ENCODE measurements around the gene RIT1. TPM values are rescaled to one million over a fixed set of nuclear protein-coding genes. Genes with fewer than 3 reads are reported as not detected.
A peak's percentile ranks its signal among the peaks of the same experiment; 100 is the strongest.

RIT1 gene
- total RNA-seq, 1 experiment from 2014 or later: 27.2 TPM

DNA sequence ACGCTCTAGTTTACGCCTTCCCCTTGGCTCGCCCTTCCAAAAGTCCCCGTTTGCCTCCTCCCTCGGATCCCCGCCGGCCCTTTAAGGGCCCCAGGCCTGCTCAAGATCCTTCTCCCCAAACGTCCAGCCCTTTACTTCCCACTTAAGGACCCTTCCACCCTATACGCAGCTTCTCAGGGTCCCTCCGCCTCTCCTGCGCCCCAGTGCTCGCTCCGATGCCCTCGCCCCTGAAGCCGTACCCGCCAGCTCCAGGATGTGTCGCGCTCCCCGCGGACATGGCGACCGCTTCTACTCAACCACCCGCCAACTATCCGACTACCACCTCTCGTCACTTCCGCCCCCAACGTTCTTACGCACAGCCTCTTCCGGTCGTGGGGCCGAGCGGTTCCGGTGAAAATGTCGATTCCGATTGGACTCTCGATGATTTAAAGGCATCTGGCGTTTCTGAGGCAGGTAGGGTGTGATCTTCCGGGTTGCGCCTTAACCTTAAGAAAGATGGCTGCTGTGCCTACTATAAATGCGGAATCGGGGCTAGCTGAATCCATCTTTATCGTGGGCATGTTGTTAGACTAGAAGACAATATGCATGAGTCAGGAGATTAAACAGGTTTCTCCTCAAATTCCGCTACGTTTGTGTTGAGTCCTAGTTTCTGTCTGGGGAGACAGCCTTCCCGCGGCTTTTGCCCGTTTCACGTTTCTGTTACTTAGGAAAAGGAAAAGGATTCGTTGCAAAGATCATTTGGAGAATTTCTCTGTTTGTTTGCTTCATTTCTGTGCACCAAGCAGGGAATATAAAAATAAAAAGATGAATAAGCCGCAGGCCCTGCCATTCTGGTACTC is 23.2 kb upstream of the RIT1 start, which contains the start of gene KHDC4 (continued):
- TF ChIP-seq TEAD1 (CRISPR knock-in tag; IDR thresholded peaks at IDR 0.05) (no peak; the same call in 1 of the 2 replicates), ETV6 (CRISPR knock-in tag; IDR thresholded peaks at IDR 0.05) (no peak), TEAD4 (CRISPR knock-in tag; IDR thresholded peaks at IDR 0.05) (no peak), AR (CRISPR knock-in tag; IDR thresholded peaks at IDR 0.05) (no peak), ZNF232 (CRISPR knock-in tag; IDR thresholded peaks at IDR 0.05) (no peak; the same call in 1 of the 2 replicates), FOXK1 (CRISPR knock-in tag; IDR thresholded peaks at IDR 0.05) (peak; percentile 82), SOX15 (CRISPR knock-in tag; IDR thresholded peaks at IDR 0.05) (no peak), PREB (CRISPR knock-in tag; IDR thresholded peaks at IDR 0.05; ENCODE audit: borderline replicate concordance) (no peak), ATF2 (CRISPR knock-in tag; IDR thresholded peaks at IDR 0.05; ENCODE audit: borderline replicate concordance, low read depth) (no peak), ZNF396 (CRISPR knock-in tag; IDR thresholded peaks at IDR 0.05; ENCODE audit: borderline replicate concordance) (no peak), MAX (CRISPR knock-in tag; IDR thresholded peaks at IDR 0.05) (peak; percentile 72), FOXJ3 (CRISPR knock-in tag; IDR thresholded peaks at IDR 0.05; ENCODE audit: borderline replicate concordance) (no peak), ZNF121 (CRISPR knock-in tag; IDR thresholded peaks at IDR 0.05) (no peak)
- TF ChIP-seq, protein P1, sequence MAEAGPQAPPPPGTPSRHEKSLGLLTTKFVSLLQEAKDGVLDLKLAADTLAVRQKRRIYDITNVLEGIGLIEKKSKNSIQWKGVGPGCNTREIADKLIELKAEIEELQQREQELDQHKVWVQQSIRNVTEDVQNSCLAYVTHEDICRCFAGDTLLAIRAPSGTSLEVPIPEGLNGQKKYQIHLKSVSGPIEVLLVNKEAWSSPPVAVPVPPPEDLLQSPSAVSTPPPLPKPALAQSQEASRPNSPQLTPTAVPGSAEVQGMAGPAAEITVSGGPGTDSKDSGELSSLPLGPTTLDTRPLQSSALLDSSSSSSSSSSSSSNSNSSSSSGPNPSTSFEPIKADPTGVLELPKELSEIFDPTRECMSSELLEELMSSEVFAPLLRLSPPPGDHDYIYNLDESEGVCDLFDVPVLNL (CRISPR knock-in tag; IDR thresholded peaks at IDR 0.05; ENCODE audit: borderline replicate concordance, low read depth): no peak
- TF ChIP-seq, protein P2, sequence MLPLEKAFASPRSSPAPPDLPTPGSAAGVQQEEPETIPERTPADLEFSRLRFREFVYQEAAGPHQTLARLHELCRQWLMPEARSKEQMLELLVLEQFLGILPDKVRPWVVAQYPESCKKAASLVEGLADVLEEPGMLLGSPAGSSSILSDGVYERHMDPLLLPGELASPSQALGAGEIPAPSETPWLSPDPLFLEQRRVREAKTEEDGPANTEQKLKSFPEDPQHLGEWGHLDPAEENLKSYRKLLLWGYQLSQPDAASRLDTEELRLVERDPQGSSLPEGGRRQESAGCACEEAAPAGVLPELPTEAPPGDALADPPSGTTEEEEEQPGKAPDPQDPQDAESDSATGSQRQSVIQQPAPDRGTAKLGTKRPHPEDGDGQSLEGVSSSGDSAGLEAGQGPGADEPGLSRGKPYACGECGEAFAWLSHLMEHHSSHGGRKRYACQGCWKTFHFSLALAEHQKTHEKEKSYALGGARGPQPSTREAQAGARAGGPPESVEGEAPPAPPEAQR (CRISPR knock-in tag; IDR thresholded peaks at IDR 0.05): no peak
- TF ChIP-seq, protein P3, sequence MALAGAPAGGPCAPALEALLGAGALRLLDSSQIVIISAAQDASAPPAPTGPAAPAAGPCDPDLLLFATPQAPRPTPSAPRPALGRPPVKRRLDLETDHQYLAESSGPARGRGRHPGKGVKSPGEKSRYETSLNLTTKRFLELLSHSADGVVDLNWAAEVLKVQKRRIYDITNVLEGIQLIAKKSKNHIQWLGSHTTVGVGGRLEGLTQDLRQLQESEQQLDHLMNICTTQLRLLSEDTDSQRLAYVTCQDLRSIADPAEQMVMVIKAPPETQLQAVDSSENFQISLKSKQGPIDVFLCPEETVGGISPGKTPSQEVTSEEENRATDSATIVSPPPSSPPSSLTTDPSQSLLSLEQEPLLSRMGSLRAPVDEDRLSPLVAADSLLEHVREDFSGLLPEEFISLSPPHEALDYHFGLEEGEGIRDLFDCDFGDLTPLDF (CRISPR knock-in tag; IDR thresholded peaks at IDR 0.05): 0 out of 2 replicates have a peak, but pooled peaks have one; percentile 21

All from WTC11 (cell line).